Measurements from ENCODE around the gene INSIG2.

GRCh38 chr2:118062048-118062447 lies 26.2 kb upstream of the INSIG2 start:
- TF ChIP-seq CTCF (IDR thresholded peaks at IDR 0.05), result no peak
- no peak for TF ChIP-seq JUN (CRISPR knock-in tag; IDR thresholded peaks at IDR 0.05)
- TF ChIP-seq ATF2 (CRISPR knock-in tag; IDR thresholded peaks at IDR 0.05; ENCODE audit: borderline replicate concordance, low read depth), result no peak
- no peak for TF ChIP-seq ATF6 (CRISPR knock-in tag; IDR thresholded peaks at IDR 0.05)
- TF ChIP-seq MAX (CRISPR knock-in tag; IDR thresholded peaks at IDR 0.05), result no peak
- TF ChIP-seq FOXJ3 (CRISPR knock-in tag; IDR thresholded peaks at IDR 0.05; ENCODE audit: borderline replicate concordance), result no peak
- no peak for TF ChIP-seq CREM (CRISPR knock-in tag; IDR thresholded peaks at IDR 0.05)
- TF ChIP-seq ETV6 (CRISPR knock-in tag; IDR thresholded peaks at IDR 0.05), result no peak
- no peak for TF ChIP-seq SMAD3 (CRISPR knock-in tag; IDR thresholded peaks at IDR 0.05; ENCODE audit: borderline replicate concordance)
- TF ChIP-seq ZMAT4 (CRISPR knock-in tag; IDR thresholded peaks at IDR 0.05), result no peak
- no peak for TF ChIP-seq TCF7 (CRISPR knock-in tag; IDR thresholded peaks at IDR 0.05; ENCODE audit: low read depth)
- no peak for TF ChIP-seq NR2C2 (CRISPR knock-in tag; IDR thresholded peaks at IDR 0.05)
- TF ChIP-seq TEAD4 (CRISPR knock-in tag; IDR thresholded peaks at IDR 0.05), result no peak

Measured in WTC11 (cell line).